PC-3 (cell line): ENCODE data around the gene AMMECR1L.

ENCODE experiments used
- EZH2 ChIP-seq: fragments of 300-600 bp; sonication (generic); IDR thresholded peaks from one replicate; pipeline ENCODE4 v1.6.1; 2017; ENCODE audit warnings: antibody characterized with exemption, mild to moderate bottlenecking, low read length; ENCODE audit not compliant: unreplicated experiment
- TF ChIP-seq, protein P1 (sequence below): fragments of 300-600 bp; sonication (generic); conservative IDR thresholded peaks from 2 replicates; pipeline ENCODE4 v1.5.1; 2017; ENCODE audit warnings: antibody characterized with exemption, low read depth, mild to moderate bottlenecking, low read length

DNA sequence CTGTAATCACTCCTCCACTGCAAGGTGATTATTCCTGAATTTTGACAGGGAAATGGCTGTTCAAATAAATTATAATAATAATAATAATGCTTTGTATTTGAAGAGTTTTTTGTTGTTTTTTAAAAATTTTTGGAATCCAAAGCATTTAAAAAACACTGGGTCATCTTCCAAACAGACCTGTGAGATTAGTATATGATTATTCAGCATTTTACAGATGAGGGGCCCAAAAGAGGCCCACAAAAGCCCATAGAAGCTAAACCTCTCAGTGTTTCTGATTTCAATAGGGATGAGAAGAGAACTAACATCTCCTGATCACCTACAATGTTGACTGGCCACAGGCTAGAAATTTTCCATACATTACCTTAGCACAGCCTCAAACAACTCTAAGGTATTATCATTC, 19.8 kb downstream of the AMMECR1L start:
- TF ChIP-seq, protein P1, sequence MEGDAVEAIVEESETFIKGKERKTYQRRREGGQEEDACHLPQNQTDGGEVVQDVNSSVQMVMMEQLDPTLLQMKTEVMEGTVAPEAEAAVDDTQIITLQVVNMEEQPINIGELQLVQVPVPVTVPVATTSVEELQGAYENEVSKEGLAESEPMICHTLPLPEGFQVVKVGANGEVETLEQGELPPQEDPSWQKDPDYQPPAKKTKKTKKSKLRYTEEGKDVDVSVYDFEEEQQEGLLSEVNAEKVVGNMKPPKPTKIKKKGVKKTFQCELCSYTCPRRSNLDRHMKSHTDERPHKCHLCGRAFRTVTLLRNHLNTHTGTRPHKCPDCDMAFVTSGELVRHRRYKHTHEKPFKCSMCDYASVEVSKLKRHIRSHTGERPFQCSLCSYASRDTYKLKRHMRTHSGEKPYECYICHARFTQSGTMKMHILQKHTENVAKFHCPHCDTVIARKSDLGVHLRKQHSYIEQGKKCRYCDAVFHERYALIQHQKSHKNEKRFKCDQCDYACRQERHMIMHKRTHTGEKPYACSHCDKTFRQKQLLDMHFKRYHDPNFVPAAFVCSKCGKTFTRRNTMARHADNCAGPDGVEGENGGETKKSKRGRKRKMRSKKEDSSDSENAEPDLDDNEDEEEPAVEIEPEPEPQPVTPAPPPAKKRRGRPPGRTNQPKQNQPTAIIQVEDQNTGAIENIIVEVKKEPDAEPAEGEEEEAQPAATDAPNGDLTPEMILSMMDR, result no peak
- TF ChIP-seq EZH2, result no peak
